Caco-2 (cell line): ENCODE measurements around the gene ZNF76. TPM values are rescaled to one million over a fixed set of nuclear protein-coding genes. Genes with fewer than 3 reads are reported as not detected.

ENCODE experiments used
- BruUV-seq: library from RNA; stranded (reverse); fragments of 400-500 nt; replicated peaks from 2 replicates; lab custom pipeline; 2021; lab: Mats Ljungman, UMichigan
- CTCF ChIA-PET: fragments of 300-600 bp; sonication (Branson Sonifier 250); formaldehyde crosslinking; loops from one replicate; lab custom pipeline; 2022; ENCODE audit warnings: antibody characterized with exemption; lab: Charles Lee
- POLR2A ChIA-PET: fragments of 300-600 bp; sonication (Branson Sonifier 250); formaldehyde crosslinking; loops from one replicate; lab custom pipeline; 2022; ENCODE audit warnings: antibody characterized with exemption; lab: Charles Lee
- DNase-seq, 2 experiments: peaks; one replicate each; pipeline versions ENCODE4 v3.0.0 to v3.0.0-alpha.2; 2020 to 2022
- H3K27me3 ChIP-seq: replicated peaks from 2 replicates; pipeline ENCODE4 v1.6.0; 2011; ENCODE audit warnings: low read length; ENCODE audit not compliant: control insufficient read depth, insufficient read depth
- H3K36me3 ChIP-seq: 2 replicates; pipeline ENCODE4 v1.5.1; 2011; ENCODE audit warnings: low read length; ENCODE audit not compliant: control insufficient read depth, insufficient read depth
- H3K4me1 ChIP-seq: fragments of 250-450 bp; sonication (Bioruptor Pico); 2 replicates; pipeline ENCODE4 v1.5.1; 2020; ENCODE audit warnings: mild to moderate bottlenecking
- H3K4me3 ChIP-seq: 2 replicates; pipeline ENCODE4 v1.5.1; 2011; ENCODE audit warnings: low read depth, mild to moderate bottlenecking, control low read depth, low read length
- H3K9me3 ChIP-seq: fragments of 250-450 bp; sonication (Bioruptor Pico); 2 replicates; pipeline ENCODE4 v1.5.1; 2020; ENCODE audit warnings: mild to moderate bottlenecking, moderate library complexity
- H3K27ac Mint-ChIP-seq: one replicate; pipeline ENCODE4 v1.8.0; 2022; ENCODE audit warnings: mixed read lengths; ENCODE audit not compliant: unreplicated experiment
- H3K27me3 Mint-ChIP-seq: one replicate; pipeline ENCODE4 v1.8.0; 2022; ENCODE audit warnings: mixed read lengths; ENCODE audit not compliant: insufficient read depth, unreplicated experiment
- H3K36me3 Mint-ChIP-seq: one replicate; pipeline ENCODE4 v1.8.0; 2022; ENCODE audit warnings: mild to moderate bottlenecking, mixed read lengths; ENCODE audit not compliant: insufficient read depth, unreplicated experiment
- H3K4me1 Mint-ChIP-seq: one replicate; pipeline ENCODE4 v1.8.0; 2022; ENCODE audit warnings: low read depth, mixed read lengths; ENCODE audit not compliant: unreplicated experiment
- H3K4me3 Mint-ChIP-seq: one replicate; pipeline ENCODE4 v1.8.0; 2022; ENCODE audit warnings: mild to moderate bottlenecking, moderate library complexity, mixed read lengths; ENCODE audit not compliant: unreplicated experiment
- H3K9me3 Mint-ChIP-seq: one replicate; pipeline ENCODE4 v1.8.0; 2022; ENCODE audit warnings: mixed read lengths; ENCODE audit not compliant: unreplicated experiment
- CTCF ChIP-seq, 2 experiments: fragments of 200-600 bp in 1 of 2; IDR thresholded peaks; 1 replicate in 1 of 2; 2 replicates in 1 of 2; pipeline versions ENCODE4 v1.5.1 to v1.8.0; 2011 to 2022; ENCODE audit warnings: antibody characterized with exemption in 1 of 2, control low read depth in 1 of 2, inconsistent platforms in 1 of 2, low read depth in 1 of 2, low read length in 1 of 2, mild to moderate bottlenecking in 1 of 2, moderate library complexity in 1 of 2; ENCODE audit not compliant: insufficient read depth in 1 of 2, severe bottlenecking in 1 of 2, unreplicated experiment in 1 of 2
- intact Hi-C: fragments of 100-400 bp; cut with micrococcal nuclease; formaldehyde crosslinking; loops from one replicate; pipeline ENCODE4 v1.10.0; 2022; ENCODE audit not compliant: unreplicated experiment
- total RNA-seq: library from RNA; stranded (reverse); gene quantifications from 2 replicates; pipeline ENCODE4 v1.2.3, GENCODE V29; 2022

ZNF76 gene
- total RNA-seq, 1 experiment from 2014 or later, result 22.7 TPM

GRCh38 chr6:35258858-35259193, 709 bp upstream of the ZNF76 start:
- no TSS peak for BruUV-seq
- no peak for TF ChIP-seq CTCF (IDR thresholded peaks at IDR 0.05; ENCODE audit: insufficient read depth in 1 of 2, low read depth in 1 of 2, low read length in 1 of 2, severe bottlenecking in 1 of 2, unreplicated experiment in 1 of 2)
- Histone ChIP-seq H3K27me3 (no peaks in the 10 kb centered on the region), H3K4me1 (peaks cover 5% of the 10 kb centered on the region; the same call in 1 of the 2 replicates), H3K9me3 (no peaks in the 10 kb centered on the region), H3K36me3 (no peaks in the 10 kb centered on the region), H3K4me3 (peak overlapping the region; percentile 75)
- peaks cover 9% of the 10 kb centered on the region for H3K36me3 Mint-ChIP-seq
- peak overlapping the region; percentile 87 for H3K4me3 Mint-ChIP-seq
- CTCF ChIA-PET, result interaction anchor here (0.9 to 1.4 kb wide), 7 partner anchors 9 to 111 kb away, joined by 3 to 12 read pairs (median 4); partner anchors contain the start of gene DEF6
- no peak for DNase-seq
- no peaks in the 10 kb centered on the region for H3K9me3 Mint-ChIP-seq
- POLR2A ChIA-PET, result interaction anchor here (0.7 to 1.5 kb wide), 6 partner anchors 14 to 198 kb away, joined by 3 to 8 read pairs (median 4); no protein-coding TSS in a partner anchor
- H3K4me1 Mint-ChIP-seq, result peaks cover 9% of the 10 kb centered on the region
- intact Hi-C loops, result no loop called here
- no peaks in the 10 kb centered on the region for H3K27me3 Mint-ChIP-seq
- peak overlapping the region; percentile 99 for H3K27ac Mint-ChIP-seq

GRCh38 chr6:35259948-35260590, 534 bp downstream of the ZNF76 start:
- H3K9me3 ChIP-seq, result no peaks in the 10 kb centered on the region
- intact Hi-C loops, result no loop called here
- peak; percentile 71 to 78 for DNase-seq
- Mint-ChIP-seq H3K4me3 (peak overlapping the region; percentile 87), H3K36me3 (peaks cover 9% of the 10 kb centered on the region), H3K27ac (peak overlapping the region; percentile 99), H3K4me1 (peaks cover 9% of the 10 kb centered on the region), H3K27me3 (no peaks in the 10 kb centered on the region), H3K9me3 (no peaks in the 10 kb centered on the region)
- peaks cover 5% of the 10 kb centered on the region; the same call in 1 of the 2 replicates for H3K4me1 ChIP-seq
- peak overlapping the region; percentile 75 for H3K4me3 ChIP-seq
- ChIA-PET CTCF (interaction anchor here (0.6 to 1.4 kb wide), 7 partner anchors 8 to 112 kb away, joined by 3 to 12 read pairs (median 4); no protein-coding TSS in a partner anchor), POLR2A (interaction anchor here (1.1 to 1.5 kb wide), 3 partner anchors 19 to 112 kb away, joined by 3 to 8 read pairs (median 5); no protein-coding TSS in a partner anchor)
- TF ChIP-seq CTCF (IDR thresholded peaks at IDR 0.05; ENCODE audit: insufficient read depth in 1 of 2, low read depth in 1 of 2, low read length in 1 of 2, severe bottlenecking in 1 of 2, unreplicated experiment in 1 of 2), result no peak
- BruUV-seq, result TSS peak; percentile 43
- no peaks in the 10 kb centered on the region for H3K36me3 ChIP-seq
- no peaks in the 10 kb centered on the region for H3K27me3 ChIP-seq

GRCh38 chr6:35260591-35261570, 1.3 kb downstream of the ZNF76 start:
- Histone ChIP-seq H3K4me3 (peak overlapping the region; percentile 75), H3K4me1 (peaks cover 5% of the 10 kb centered on the region; the same call in 1 of the 2 replicates)

More at GRCh38 chr6:35260591-35261570, 1.3 kb downstream of the ZNF76 start:
- intact Hi-C loops, result no loop called here
- peaks cover 9% of the 10 kb centered on the region for H3K36me3 Mint-ChIP-seq
- no peak for TF ChIP-seq CTCF (IDR thresholded peaks at IDR 0.05; ENCODE audit: insufficient read depth in 1 of 2, low read depth in 1 of 2, low read length in 1 of 2, severe bottlenecking in 1 of 2, unreplicated experiment in 1 of 2)
- H3K27me3 Mint-ChIP-seq, result no peaks in the 10 kb centered on the region
- peak overlapping the region; percentile 87 for H3K4me3 Mint-ChIP-seq
- Histone ChIP-seq H3K36me3 (no peaks in the 10 kb centered on the region), H3K27me3 (no peaks in the 10 kb centered on the region), H3K9me3 (no peaks in the 10 kb centered on the region)
- ChIA-PET CTCF (no interaction called here), POLR2A (no interaction called here)
- no peak for DNase-seq
- BruUV-seq, result no TSS peak
- no peaks in the 10 kb centered on the region for H3K9me3 Mint-ChIP-seq
- peak overlapping the region; percentile 99 for H3K27ac Mint-ChIP-seq
- peaks cover 9% of the 10 kb centered on the region for H3K4me1 Mint-ChIP-seq
